GM21737 (cell line): ENCODE results near the gene CKM.

ENCODE experiments used
- ATAC-seq: cut with Tn5 transposase; IDR thresholded peaks from one replicate; pipeline ENCODE4 v1.9.1; 2021; ENCODE audit warnings: mild to moderate bottlenecking, moderate library complexity; ENCODE audit not compliant: unreplicated experiment

Gene CKM

DNA sequence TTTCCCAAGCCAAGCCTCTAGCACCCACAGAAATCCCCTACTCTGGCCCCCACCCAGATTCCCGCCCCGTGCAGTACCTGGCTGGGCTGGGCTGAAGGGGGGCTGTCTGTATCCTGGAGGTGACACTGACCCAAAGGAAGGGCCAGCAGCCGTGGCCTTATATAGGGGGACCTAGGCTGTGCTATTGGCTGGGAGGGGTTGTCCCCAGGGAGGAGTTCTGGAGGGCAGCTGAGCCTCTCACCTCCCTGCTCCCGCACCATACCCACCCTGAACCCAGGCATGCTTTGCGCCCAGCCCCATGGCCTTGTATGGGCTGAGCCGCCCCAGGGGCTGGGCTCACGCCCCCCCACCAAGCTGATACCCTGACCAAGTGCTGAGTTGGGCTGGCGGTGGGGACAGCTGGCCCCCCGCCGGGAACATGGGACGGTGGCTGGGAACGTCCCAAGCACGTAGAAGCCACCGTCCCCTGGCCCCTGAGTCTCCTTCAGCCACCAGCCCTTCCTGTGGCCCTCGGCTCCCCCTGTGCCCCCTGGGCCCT, at the start of gene CKM:
CKM (minus strand) TSS at position 132 of the 538 bp plus-strand sequence. CDS start 3,162 bp downstream, outside the sequence.
- ATAC-seq: no peak

DNA sequence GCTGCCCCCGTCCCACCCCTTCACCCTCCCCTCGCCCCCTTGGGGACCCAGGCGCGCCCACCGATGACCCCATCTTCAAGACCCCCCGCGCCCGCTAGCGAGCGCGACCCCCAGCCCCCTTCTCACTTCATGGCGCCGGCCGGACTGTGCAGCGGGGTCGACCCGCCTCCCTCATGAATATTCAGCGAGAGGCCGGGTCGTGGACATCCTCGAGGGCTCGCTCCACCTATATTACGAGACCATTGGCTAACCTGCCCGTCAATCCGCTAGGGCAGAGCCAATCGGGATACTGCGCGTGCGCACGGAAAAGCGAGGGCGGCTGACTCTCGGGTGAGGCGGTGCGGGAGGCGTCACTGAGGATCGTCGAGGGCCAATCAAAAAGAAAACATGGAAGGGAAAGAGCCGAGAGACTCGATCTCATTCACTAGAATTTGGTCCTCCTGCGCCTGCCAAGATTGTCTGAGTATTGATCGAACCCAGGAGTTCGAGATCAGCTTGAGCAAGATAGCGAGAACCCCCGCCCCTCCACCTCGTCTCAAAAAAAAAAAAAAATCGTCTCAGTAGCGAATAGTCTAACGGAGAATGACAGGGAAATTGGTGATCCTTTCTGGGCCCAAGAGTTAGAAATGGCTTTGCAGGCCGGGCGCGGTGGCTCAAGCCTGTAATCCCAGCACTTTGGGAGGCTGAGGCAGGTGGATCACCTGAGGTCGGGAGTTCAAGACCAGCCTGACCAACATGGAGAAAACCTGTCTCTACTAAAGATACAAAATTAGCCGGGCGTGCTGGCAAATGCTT, 47.9 kb upstream of the CKM start, which contains the start of gene ERCC2:
ERCC2 (minus strand) TSS at position 164 of the 795 bp plus-strand sequence; CDS start at position 131, 33 bp downstream.
- ATAC-seq: peak; percentile 95

DNA sequence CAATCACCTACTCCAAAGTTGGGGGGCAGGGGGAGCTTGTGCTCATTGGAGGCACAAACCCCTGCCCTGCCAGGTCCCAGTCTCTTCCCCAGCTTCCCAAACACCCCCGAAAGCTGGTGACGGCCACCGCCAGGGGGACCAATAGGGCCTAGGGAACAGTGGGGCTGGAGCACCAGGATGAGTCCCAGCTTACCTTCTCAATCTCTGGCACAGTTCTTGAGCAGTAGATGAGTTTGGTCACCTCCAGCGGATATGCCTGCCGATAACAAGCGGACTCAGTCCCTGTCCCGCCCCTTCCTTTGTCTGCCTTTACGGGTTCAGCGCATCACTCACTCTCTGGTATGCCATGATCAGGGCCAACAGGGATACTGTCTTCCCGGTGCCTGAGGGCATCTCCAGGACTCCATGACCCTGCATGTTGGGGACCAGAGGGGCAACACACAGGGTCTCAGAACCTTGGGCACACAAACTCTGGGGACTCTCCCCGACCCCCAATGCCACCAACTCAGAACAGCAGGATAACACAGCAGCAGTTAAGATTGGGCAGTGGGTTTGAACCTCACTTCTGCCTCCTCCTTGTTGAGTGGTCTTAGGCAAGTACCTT, 46.2 kb upstream of the CKM start:
- ATAC-seq: no peak

DNA sequence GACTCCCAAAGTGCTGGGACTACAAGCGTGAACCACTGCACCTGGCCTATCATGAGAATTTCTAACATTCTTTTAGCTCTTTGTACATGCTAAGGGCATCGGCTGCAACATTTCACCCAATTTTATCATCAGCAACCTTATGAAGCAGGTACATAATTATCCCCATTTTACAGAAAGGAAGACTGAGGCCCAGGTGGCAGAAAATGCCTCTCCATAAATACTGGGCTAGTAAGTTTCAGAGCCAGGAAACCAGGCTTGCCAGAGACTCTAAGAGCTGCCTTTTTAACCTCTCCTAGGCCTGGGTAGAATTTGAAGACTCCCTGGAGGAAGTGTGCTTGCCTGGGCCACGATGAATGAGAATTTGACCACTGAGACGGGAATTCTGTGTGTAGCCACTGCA, 45.5 kb upstream of the CKM start:
- no peak for ATAC-seq

DNA sequence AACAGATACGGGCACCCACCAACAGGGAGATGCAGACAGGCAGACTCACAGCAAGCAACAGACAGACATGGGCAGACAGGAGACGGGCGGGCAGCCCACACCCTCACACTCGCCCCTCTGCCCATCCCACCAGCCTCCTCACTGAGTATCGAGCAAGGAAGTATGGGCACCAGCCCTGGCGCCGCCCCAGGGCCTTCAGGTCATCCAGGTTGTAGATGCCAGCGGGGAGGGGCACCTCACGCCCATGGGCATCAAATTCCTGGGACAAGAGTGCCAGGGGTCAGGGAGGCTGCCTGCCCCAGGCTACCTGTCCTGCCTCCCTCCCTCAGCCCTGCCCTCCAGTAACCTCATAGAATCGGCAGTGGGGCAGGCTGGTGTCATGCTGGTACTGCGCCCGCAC, 42.0 kb upstream of the CKM start:
- ATAC-seq: no peak

DNA sequence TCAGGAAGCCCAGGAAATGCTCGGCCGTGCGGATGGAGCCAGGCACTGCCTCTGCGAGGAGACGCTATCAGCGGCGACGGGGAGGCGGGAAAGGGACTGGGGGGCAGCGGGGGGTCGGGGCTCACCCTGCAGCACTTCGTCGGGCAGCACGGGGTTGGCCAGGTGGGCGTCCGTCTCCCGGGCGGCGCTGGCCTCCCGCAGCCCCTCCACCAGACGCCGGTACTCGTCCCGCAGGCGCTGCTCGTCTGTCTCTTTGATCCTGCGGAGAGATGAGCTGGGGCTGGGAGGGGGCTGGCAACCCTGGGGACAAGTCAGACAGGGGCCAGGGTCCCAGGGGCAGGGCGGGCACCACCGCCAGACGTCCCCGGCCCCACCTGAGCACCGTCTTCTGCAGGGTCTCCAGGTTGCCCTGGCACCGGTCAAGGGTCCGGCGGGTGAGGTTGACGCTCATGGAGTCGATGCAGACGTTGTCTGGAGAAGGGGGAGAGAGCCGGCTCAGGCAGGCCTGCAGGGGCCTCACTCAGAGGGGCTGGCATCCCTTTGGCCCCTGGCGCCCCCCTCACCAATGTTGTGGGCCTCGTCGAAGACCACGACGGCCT, 41.3 kb upstream of the CKM start:
- ATAC-seq: no peak

DNA sequence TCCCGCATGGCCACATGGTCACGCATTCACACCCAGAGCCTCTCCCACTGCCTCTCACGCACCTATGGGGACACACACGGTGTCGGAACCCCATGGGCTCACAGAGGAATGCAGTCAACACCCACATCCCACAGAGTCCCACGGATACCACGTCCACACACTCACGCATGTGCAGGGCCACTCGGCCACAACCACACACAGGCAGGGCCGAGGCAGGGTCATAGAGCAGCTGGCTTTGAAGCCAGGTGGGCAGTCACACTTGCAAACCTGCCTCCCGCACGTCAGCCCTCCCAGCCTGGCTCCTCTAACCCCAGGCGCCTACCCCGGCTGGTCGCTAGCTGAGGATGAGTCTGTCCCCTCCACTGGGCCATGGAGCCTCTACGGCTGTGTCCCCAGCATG, 39.6 kb upstream of the CKM start:
- ATAC-seq: no peak

DNA sequence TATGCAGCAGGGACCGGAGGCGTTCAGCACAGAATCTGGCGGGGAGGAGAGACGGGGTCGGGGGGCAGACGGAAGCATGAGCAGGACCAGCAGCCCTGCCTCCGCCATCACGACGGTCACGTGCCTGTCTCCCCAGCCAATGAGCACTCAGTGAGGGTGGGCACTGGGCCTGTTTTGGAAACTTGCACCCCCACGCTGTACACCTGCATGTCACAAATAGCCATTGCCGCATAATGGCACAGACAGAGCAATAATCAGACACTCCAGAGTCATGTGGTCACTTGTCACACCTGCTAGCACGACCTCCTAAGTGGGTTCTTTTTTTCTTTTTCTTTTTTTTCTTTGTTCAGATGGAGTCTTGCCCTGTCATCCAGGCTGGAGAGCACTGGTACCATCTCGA, 38.9 kb upstream of the CKM start:
- no peak for ATAC-seq

DNA sequence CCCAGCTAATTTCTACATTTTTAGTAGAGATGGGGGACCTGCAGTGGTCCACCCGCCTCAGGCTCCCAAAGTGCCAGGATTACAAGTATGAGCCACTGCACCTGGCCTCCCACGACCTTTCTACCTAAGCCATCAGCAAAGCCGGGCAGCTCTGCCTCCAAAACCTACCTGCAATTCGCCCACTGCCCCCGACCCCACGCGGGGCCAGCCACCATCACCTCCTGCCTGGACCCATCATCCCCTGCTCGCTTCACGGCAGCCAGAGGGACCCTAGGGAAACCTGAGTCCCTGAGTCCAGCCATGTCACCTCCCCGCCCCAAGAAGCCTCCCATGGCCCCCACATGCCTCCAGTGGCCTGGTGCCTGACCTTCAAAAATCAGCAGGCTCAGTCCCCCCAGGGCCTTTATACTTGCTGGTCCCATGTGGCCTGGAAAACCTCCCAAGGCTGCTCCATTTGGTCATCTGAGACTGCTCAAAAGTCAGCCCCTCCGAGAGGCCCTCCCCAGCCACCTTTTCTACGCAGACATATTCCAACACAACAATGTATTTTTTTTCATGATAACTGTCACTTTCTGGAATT, 35.6 kb upstream of the CKM start:
- no peak for ATAC-seq

DNA sequence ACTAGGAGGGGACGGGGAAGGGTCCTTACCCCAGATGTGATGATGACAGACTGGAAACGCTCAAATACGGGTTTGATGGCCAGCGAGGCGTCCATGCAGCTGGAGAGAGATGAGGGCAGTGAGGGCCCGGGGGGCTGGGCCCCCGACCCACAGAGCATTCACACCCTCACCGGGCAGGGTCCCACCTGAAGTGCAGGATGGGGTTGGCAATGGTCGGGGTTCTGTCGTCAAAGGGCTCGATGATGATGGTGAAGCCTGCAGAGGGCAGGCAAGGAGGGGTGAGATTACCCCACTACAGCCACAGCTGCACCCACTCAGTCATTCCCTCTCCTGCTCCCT, 34.7 kb upstream of the CKM start:
- no peak for ATAC-seq

DNA sequence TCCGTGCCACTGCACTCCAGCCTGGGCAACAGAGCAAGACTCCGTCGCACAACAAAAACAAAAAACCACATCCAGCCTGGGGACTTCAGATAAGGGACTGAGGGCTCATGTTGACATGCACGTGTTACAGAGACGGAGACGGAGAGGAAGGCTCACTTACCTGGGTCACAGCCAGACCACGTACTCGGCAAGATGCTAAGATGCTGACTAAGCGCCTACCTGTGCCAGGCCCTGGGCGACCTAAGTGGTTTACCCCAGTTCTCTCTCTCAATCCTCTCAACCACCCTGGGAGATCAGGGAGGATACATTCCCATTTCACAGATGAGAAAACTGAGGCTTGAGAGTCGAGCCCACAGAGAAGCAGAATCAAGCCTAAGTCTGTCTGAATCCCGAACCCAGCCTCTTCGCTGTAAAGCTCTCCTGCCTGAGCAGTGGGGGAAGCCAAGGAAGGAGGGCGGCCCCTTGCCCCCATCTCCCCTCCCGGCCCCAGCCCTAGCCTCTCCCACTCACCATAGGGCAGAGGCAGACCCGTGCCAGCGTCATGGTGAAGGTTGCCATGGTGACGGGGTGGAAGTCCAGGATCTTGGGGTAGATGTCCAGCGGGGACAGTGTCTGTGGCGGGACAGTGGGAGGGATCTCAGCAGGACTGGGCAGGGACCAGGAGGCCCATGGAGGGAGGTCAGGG, 34.2 kb upstream of the CKM start:
- no peak for ATAC-seq

DNA sequence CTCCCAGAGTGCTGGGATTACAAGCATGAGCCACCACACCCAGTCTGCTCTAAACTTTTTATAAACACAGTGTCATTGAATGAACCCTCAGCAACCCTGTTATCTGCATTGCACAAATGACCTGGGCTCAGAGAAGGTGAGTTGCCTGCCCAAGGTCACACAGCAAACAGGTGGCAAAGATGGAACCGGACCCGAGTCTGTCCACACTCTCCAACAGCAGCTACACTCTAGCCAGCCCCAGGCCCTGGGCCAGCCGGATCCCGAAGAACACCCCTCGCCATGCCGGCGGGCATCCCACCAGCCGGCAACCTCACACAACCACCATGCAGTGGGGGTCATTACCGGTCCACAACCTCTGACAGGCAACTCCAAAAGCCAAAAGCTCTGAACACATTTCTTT, 33.2 kb upstream of the CKM start:
- no peak for ATAC-seq

DNA sequence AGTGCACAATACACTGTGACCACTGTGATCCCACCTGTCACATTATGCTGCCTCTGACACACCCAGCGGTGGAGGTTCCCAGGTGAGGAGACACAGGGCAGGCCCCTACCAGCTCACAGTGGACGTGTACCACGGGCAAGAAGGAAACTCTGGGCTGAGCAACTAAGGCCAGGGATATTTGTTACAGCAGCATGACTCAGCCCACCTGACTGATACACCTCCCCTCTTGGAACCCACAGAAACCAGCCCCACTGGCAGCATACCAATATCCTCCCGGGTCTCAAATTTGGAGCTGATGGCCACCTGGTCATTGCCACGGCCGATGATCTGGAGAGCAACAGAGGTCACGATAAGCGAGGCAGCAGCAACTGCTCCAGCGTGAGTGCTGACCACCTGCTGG, 32.7 kb upstream of the CKM start:
- no peak for ATAC-seq

DNA sequence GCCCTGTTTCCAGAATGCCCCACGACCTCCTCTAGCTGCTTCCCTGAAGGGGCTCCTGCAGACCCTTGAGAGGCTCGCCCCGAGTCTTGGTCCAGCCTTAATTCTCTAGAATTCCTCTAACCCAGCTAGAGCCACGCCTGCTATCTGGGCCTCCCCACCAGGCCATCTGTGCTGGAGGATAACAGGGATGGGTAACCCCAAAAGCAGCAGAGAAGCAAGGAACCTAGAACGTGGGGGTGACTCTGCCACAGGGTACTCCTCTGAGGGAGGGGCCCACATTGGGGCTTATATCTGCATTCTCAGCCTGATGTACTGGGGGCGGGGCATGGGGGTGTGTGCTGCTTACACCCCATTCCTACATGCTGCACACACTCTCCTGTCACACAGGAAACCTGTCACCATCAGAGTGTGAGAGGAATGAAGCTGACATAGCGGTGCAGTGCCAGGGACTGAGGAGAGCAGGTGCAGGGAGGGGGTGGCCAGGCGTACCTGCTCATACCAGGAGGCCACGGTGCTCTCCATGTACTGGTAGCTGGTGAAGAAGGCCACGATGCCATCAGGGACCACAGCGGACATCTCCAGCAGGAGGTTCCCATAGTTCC, 31.7 kb upstream of the CKM start:
- no peak for ATAC-seq

DNA sequence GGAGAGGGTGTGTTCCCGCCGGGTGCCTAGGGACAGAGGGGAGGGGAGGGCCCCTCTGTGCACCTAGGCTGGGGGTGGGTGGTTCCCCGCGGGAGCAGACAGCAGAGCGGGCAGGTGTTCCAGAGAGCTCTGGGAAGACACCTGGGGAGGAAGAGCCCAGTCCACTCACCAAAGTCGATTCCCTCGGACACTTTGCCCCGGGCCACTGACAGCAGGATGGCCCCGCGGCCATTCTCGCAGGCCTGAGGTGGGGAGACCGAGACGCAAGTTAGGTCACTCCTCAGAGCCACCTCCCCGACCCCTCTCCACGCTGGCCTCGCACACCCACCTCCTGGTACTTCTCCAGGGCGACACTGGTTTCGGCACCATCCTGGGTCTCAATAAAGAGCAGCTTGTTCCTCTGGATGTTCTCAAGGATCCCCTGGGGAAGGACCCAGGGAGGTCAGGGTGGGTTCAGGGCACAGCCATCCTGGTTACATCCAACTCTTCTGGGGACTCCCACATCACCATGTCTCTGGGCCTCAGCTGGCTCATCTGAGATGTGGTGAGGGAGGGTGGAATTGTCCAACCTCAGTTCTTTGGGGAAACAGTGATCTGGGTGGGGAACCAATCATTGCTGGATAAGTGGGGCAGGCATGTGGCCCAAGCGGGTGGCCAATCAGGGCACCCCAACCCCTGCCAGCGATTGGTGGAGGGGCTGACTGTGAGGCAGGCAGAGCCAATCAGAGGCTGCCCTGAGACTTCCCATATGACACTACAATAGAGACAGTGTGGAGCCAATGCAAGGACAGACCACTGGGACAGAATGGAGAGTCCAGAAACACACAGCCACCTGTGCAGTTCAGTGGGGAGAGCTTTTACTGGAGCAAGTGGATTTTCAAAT, 30.5 kb upstream of the CKM start:
- ATAC-seq: no peak

DNA sequence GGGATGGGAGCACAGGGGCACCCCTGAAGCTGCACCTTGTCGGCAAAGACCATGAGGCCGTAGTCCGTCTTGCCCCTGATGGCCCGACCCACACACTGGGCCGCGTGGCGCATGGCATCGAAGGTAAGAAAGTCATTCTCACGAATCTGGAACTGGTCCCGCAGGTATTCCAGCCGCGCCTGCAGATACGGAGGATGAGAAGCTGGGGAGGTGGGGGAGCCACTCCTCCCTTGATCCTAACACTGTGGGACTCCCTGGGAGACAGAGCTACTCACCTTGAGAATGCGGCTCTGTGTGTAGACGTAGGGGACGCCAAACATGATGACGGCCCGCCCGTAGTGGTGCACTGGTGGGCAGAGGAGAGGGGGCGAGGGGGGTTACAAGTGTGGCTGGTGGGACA, 29.8 kb upstream of the CKM start:
- ATAC-seq: no peak

DNA sequence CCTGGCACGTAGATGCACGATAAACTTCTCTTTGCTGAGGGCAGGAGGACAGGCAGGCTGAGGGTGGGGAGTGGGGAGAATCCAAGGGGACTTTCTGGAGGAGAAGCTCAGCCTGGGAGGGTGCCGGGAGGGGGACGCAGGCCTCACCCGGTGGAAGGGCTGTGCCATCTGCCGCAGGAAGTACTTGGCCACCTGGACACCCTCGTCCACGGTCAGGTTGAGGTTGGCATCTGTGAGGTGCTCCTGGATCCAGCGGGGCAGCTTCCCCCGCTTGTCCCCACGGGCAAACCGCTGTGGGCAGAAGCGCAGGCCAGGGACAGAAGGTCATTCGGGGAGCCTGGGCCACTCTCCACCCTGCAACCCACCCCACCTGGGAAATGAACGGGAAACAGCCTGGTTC, 29.4 kb upstream of the CKM start:
- no peak for ATAC-seq

DNA sequence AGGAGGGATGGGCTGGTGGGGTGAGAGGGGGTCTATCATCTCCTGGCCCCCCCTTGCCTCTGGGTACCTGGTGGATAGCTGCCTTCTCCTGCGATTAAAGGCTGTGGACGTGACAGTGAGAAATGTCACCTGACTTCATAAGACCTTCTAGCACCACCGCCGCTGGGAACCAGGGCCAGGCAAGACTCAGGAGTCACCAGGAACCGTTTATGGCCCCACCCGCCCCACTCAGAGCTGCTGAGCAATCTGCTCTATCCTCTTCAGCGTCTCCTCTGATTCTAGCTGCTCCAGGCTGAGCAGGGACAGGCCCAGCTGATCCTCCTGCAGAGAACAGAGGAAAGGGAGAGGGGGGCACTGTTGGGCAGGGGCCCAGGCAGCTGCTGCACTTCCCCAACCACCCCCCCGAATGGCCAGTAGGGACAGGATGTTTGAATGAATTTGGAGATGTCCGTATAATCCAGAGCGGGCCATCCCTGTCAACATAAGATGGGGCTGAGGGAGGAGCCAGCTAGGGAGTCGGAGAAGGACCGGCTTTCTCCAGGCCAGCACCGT, 28.8 kb upstream of the CKM start:
- no peak for ATAC-seq

DNA sequence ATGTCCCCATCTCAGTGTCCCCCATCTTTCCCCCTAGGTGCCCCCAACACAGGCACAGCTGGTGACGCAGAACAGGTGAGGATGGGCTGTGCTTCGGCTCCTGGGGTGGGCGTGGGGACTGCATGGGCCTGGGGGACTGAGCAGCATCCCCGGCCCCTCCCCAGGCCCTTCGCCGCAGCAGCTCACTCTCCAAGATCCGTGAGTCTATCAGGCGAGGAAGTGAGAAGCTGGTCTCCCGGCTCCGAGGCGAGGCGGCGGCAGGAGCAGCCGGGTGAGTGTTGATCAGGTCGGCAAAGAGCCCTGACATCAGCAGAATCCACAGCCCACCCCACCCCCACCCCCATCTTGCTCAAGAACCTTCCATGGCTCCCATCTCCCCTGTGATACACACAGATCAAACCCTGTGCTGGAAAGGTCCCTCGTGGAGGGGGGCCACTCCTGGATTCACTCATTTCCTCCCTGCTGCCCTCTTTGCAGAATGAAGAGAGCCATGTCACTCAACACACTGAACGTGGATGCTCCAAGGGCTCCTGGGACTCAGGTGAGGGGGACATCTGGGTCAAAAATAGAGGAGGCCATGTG, 27.9 kb upstream of the CKM start:
- no peak for ATAC-seq
